ENCODE data around the gene SH2D4B. TPM values are rescaled to one million over a fixed set of nuclear protein-coding genes. Genes with fewer than 3 reads are reported as not detected.
A peak's percentile ranks its signal among the peaks of the same experiment; 100 is the strongest.

The SH2D4B gene
- total RNA-seq, 4 donors from 2014 or later, result not detected

GRCh38 chr10:80588546-80588945 lies 50.8 kb downstream of the SH2D4B start:
- TF ChIP-seq, protein P1, sequence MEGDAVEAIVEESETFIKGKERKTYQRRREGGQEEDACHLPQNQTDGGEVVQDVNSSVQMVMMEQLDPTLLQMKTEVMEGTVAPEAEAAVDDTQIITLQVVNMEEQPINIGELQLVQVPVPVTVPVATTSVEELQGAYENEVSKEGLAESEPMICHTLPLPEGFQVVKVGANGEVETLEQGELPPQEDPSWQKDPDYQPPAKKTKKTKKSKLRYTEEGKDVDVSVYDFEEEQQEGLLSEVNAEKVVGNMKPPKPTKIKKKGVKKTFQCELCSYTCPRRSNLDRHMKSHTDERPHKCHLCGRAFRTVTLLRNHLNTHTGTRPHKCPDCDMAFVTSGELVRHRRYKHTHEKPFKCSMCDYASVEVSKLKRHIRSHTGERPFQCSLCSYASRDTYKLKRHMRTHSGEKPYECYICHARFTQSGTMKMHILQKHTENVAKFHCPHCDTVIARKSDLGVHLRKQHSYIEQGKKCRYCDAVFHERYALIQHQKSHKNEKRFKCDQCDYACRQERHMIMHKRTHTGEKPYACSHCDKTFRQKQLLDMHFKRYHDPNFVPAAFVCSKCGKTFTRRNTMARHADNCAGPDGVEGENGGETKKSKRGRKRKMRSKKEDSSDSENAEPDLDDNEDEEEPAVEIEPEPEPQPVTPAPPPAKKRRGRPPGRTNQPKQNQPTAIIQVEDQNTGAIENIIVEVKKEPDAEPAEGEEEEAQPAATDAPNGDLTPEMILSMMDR (IDR thresholded peaks at IDR 0.05), result no peak
- TF ChIP-seq EP300 (IDR thresholded peaks at IDR 0.05), result no peak
- no peak for TF ChIP-seq POLR2A (IDR thresholded peaks at IDR 0.05)
- H3K27ac ChIP-seq, result no peak overlapping the region
- WGBS, 2 donors, result 62 to 68% methylated on average over 10 of the region's 10 CpGs
- H3K4me1 ChIP-seq, result no peaks in the 10 kb centered on the region
- no peak overlapping the region for H3K4me3 ChIP-seq
- H3K27me3 ChIP-seq, result no peaks in the 10 kb centered on the region
- no peak for DNase-seq (ENCODE audit: low spot score in 2 of 2)
- no peaks in the 10 kb centered on the region for H3K9me3 ChIP-seq
- no peaks in the 10 kb centered on the region for H3K36me3 ChIP-seq

DNA sequence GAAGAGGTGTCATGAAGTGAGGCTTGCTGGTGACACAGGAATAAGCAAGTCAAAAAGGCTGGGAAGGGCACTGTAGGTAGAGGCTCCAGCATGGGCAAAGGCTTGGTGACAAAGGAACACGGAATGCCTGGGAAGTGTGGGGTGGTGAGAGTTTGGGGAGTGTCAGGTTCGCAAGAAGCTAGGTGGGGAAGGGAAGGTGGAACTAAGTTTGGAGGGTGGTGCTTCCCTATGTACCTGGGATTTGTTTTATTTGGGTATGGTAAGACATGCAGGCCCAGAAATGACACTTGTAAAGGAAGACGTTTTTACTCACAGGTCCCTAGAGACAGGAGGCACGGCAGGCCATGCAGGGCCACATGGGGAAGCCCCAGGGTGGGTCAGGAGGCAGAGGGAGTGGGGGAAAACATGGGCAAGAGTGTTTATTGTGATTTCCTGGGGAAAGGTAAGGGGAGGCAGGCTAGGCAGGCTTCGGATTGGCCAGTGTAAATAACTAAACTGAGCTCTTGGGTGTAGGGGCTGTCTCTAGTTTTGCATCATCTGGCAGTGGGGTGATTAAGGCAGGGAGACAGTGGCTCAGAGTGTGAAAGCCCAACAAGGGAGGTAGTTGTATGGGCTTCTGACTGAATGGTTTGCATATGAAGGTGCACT lies 52.1 kb downstream of the SH2D4B start:
- no peak overlapping the region for H3K27ac ChIP-seq
- no peaks in the 10 kb centered on the region for H3K27me3 ChIP-seq
- no peaks in the 10 kb centered on the region for H3K4me1 ChIP-seq
- H3K36me3 ChIP-seq, result no peaks in the 10 kb centered on the region
- H3K4me3 ChIP-seq, result no peak overlapping the region
- H3K9me3 ChIP-seq, result no peaks in the 10 kb centered on the region
- TF ChIP-seq, protein P1 (IDR thresholded peaks at IDR 0.05), result no peak
- no peak for TF ChIP-seq EP300 (IDR thresholded peaks at IDR 0.05)
- no peak for TF ChIP-seq POLR2A (IDR thresholded peaks at IDR 0.05)
- WGBS, 2 donors, result 67 to 68% methylated on average over 5 of the region's 5 CpGs
- no peak for DNase-seq (ENCODE audit: low spot score in 2 of 2)

- no peak overlapping the region for H3K27ac ChIP-seq
- WGBS, 2 donors, result 91 to 93% methylated on average over 3 of the region's 3 CpGs
- no peak for TF ChIP-seq EP300 (IDR thresholded peaks at IDR 0.05)
- TF ChIP-seq, protein P1 (IDR thresholded peaks at IDR 0.05), result no peak
- TF ChIP-seq POLR2A (IDR thresholded peaks at IDR 0.05), result no peak
- no peak overlapping the region for H3K4me3 ChIP-seq
- H3K27me3 ChIP-seq, result no peaks in the 10 kb centered on the region
- no peaks in the 10 kb centered on the region for H3K4me1 ChIP-seq
- H3K36me3 ChIP-seq, result no peaks in the 10 kb centered on the region
- H3K9me3 ChIP-seq, result no peaks in the 10 kb centered on the region
- DNase-seq (ENCODE audit: low spot score in 2 of 2), result no peak
Measured at GRCh38 chr10:80590585-80591125, 53.0 kb downstream of the SH2D4B start.

- no peaks in the 10 kb centered on the region for H3K4me1 ChIP-seq
- WGBS, 2 donors, result 71 to 77% methylated on average over 15 of the region's 15 CpGs
- no peak overlapping the region for H3K4me3 ChIP-seq
- DNase-seq (ENCODE audit: low spot score in 2 of 2), result no peak
- TF ChIP-seq, protein P1 (IDR thresholded peaks at IDR 0.05), result peak in 4 of 5 experiments; percentile 14 to 53 (median 37)
- TF ChIP-seq EP300 (IDR thresholded peaks at IDR 0.05), result no peak
- no peaks in the 10 kb centered on the region for H3K27me3 ChIP-seq
- no peak overlapping the region for H3K27ac ChIP-seq
- no peaks in the 10 kb centered on the region for H3K36me3 ChIP-seq
- no peaks in the 10 kb centered on the region for H3K9me3 ChIP-seq
Measured at GRCh38 chr10:80596391-80597257, 58.9 kb downstream of the SH2D4B start.

Measured in tibial nerve (tissue), 4 donors.